MCF 10A (cell line): ENCODE data around the gene PLPP3. TPM values are rescaled to one million over a fixed set of nuclear protein-coding genes. Genes with fewer than 3 reads are reported as not detected.

ENCODE experiments used
- BruUV-seq: library from RNA; stranded (reverse); fragments of 400-500 nt; replicated peaks from 2 replicates; lab custom pipeline; 2021; lab: Mats Ljungman, UMichigan
- CTCF ChIA-PET: fragments of 300-600 bp; sonication (Branson Sonifier 250); formaldehyde crosslinking; extraction: SDS; loops from one replicate; lab custom pipeline; 2021; ENCODE audit warnings: antibody characterized with exemption, inconsistent platforms; lab: Yijun Ruan, JAX
- POLR2A ChIA-PET: fragments of 300-600, 350-650 bp; sonication (Branson Sonifier 250); formaldehyde crosslinking; extraction: SDS; loops from one replicate; lab custom pipeline; 2020; ENCODE audit warnings: antibody characterized with exemption, inconsistent platforms; lab: Yijun Ruan, JAX
- DNase-seq: peaks from one replicate; pipeline ENCODE4 v3.0.0-alpha.2; 2018; ENCODE audit not compliant: unreplicated experiment
- H3K27ac Mint-ChIP-seq: one replicate; pipeline ENCODE4 v1.8.0; 2022; ENCODE audit warnings: mild to moderate bottlenecking, low read depth, mixed read lengths; ENCODE audit not compliant: unreplicated experiment
- H3K27me3 Mint-ChIP-seq: one replicate; pipeline ENCODE4 v1.8.0; 2022; ENCODE audit warnings: mixed read lengths; ENCODE audit not compliant: insufficient read depth, unreplicated experiment
- H3K36me3 Mint-ChIP-seq: one replicate; pipeline ENCODE4 v1.8.0; 2022; ENCODE audit warnings: mild to moderate bottlenecking, moderate library complexity, mixed read lengths; ENCODE audit not compliant: insufficient read depth, unreplicated experiment
- H3K4me1 Mint-ChIP-seq: one replicate; pipeline ENCODE4 v1.8.0; 2022; ENCODE audit warnings: mixed read lengths; ENCODE audit not compliant: insufficient read depth, unreplicated experiment
- H3K4me3 Mint-ChIP-seq: one replicate; pipeline ENCODE4 v1.8.0; 2022; ENCODE audit warnings: mild to moderate bottlenecking, moderate library complexity, mixed read lengths; ENCODE audit not compliant: unreplicated experiment
- H3K9me3 Mint-ChIP-seq: one replicate; pipeline ENCODE4 v1.8.0; 2022; ENCODE audit warnings: mixed read lengths; ENCODE audit not compliant: unreplicated experiment
- CTCF ChIP-seq: fragments of 200-600 bp; IDR thresholded peaks from one replicate; pipeline ENCODE4 v1.8.0; 2022; ENCODE audit warnings: antibody characterized with exemption, mild to moderate bottlenecking; ENCODE audit not compliant: unreplicated experiment
- intact Hi-C: fragments of 100-400 bp; cut with micrococcal nuclease; formaldehyde crosslinking; loops from 2 replicates; pipeline ENCODE4 v1.14.1; 2022
- total RNA-seq: library from RNA; stranded (reverse); gene quantifications from 2 replicates; pipeline ENCODE4 v1.2.3, GENCODE V29; 2022

The PLPP3 gene
- total RNA-seq, 1 experiment from 2014 or later: 0.84 TPM

GRCh38 chr1:56527548-56528302 lies 51.6 kb downstream of the PLPP3 start:
- intact Hi-C loops: no loop called here
- H3K4me1 Mint-ChIP-seq: no peaks in the 10 kb centered on the region
- no peaks in the 10 kb centered on the region for H3K27me3 Mint-ChIP-seq
- H3K36me3 Mint-ChIP-seq: peaks cover 2% of the 10 kb centered on the region
- H3K4me3 Mint-ChIP-seq: no peak overlapping the region
- H3K27ac Mint-ChIP-seq: no peak overlapping the region
- ChIA-PET CTCF (interaction anchor here (0.8 kb wide), 1 partner anchor 1226 kb away, joined by 4 read pairs; no protein-coding TSS in a partner anchor), POLR2A (interaction anchor here (0.7 kb wide), 1 partner anchor 366 kb away, joined by 3 read pairs; no protein-coding TSS in a partner anchor)
- no peak for TF ChIP-seq CTCF
- no peak for DNase-seq
- BruUV-seq: no TSS peak
- no peaks in the 10 kb centered on the region for H3K9me3 Mint-ChIP-seq

DNA sequence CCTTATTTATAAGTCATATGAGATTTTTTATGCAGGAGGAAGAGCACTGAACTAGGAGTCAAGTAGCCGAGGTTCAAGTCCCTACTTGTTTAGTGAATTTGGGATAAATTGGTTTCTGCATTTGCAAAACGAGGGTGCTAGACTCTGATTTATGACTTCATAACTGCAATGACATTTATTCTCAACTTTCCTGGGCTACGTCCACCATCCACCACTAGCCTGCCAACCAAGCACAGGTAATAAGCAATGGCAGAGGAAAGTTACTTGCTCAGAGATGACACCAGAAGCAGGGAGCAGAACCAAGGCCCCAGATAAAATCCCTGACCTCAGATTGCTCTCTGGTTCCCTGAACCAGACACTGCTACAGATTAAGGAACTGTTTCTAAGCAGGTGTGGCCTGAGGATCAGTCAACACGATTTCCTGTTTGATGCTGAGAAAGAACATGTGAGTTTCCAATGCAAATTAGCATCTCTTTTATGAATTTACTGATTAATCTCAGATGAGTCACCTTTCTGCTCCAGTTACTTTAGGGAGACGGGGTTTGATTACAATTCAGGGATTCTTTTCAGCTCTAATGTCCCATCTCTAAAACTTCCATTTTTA lies 52.7 kb downstream of the PLPP3 start:
- no peaks in the 10 kb centered on the region for H3K27me3 Mint-ChIP-seq
- no peak for DNase-seq
- peaks cover 6% of the 10 kb centered on the region for H3K36me3 Mint-ChIP-seq
- H3K9me3 Mint-ChIP-seq: no peaks in the 10 kb centered on the region
- no peaks in the 10 kb centered on the region for H3K4me1 Mint-ChIP-seq
- CTCF ChIA-PET: no interaction called here
- intact Hi-C loops: no loop called here
- no peak for TF ChIP-seq CTCF
- no peak overlapping the region for H3K27ac Mint-ChIP-seq
- H3K4me3 Mint-ChIP-seq: no peak overlapping the region
- POLR2A ChIA-PET: no interaction called here
- BruUV-seq: no TSS peak

DNA sequence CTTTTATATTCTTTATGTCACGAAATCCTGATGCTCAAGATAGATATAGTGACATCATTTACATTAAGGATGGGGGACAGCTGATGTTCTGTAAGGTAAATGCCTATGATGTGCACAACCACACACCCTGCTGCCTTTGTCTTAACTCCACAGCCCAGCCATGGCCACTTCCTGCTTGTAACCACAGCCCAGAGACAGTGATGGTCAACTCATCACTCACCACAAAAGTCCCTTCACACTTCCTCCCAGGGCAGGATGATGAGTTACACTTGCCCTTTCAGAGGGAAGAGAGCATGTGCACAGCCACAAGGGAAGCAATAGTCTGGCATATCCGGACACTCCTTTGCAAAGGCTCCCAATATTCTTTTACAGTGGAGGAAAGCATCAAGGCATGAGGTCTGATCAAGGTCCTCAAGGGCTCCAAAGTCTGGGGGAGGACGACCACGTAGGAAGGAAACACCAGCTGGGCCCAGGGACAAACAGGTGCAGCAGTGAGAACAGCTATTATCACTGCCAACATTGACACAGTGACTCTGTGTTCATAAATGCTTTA lies 53.8 kb downstream of the PLPP3 start:
- ChIA-PET POLR2A (interaction anchor here (0.6 kb wide), 1 partner anchor 1275 kb away, joined by 3 read pairs; no protein-coding TSS in a partner anchor), CTCF (interaction anchor here (0.6 kb wide), 1 partner anchor 28 kb away, joined by 4 read pairs; no protein-coding TSS in a partner anchor)
- Mint-ChIP-seq H3K4me3 (no peak overlapping the region), H3K27me3 (no peaks in the 10 kb centered on the region), H3K27ac (no peak overlapping the region), H3K9me3 (no peaks in the 10 kb centered on the region), H3K36me3 (peaks cover 6% of the 10 kb centered on the region), H3K4me1 (no peaks in the 10 kb centered on the region)
- TF ChIP-seq CTCF: no peak
- intact Hi-C loops: no loop called here
- DNase-seq: no peak
- no TSS peak for BruUV-seq

GRCh38 chr1:56524263-56524662 lies 55.1 kb downstream of the PLPP3 start:
- intact Hi-C loops: no loop called here
- no peak overlapping the region for H3K27ac Mint-ChIP-seq
- POLR2A ChIA-PET: no interaction called here
- DNase-seq: no peak
- peaks cover 6% of the 10 kb centered on the region for H3K36me3 Mint-ChIP-seq
- H3K27me3 Mint-ChIP-seq: no peaks in the 10 kb centered on the region
- no peak overlapping the region for H3K4me3 Mint-ChIP-seq
- H3K4me1 Mint-ChIP-seq: no peaks in the 10 kb centered on the region
- no peaks in the 10 kb centered on the region for H3K9me3 Mint-ChIP-seq
- BruUV-seq: no TSS peak
- CTCF ChIA-PET: no interaction called here
- no peak for TF ChIP-seq CTCF
